HG03432 (cell line): ENCODE measurements around the gene CCDC24.

Experiments
- ATAC-seq: cut with Tn5 transposase; IDR thresholded peaks from one replicate; pipeline ENCODE4 v1.9.1; 2021; ENCODE audit warnings: mild to moderate bottlenecking, moderate library complexity; ENCODE audit not compliant: unreplicated experiment

The CCDC24 gene

DNA sequence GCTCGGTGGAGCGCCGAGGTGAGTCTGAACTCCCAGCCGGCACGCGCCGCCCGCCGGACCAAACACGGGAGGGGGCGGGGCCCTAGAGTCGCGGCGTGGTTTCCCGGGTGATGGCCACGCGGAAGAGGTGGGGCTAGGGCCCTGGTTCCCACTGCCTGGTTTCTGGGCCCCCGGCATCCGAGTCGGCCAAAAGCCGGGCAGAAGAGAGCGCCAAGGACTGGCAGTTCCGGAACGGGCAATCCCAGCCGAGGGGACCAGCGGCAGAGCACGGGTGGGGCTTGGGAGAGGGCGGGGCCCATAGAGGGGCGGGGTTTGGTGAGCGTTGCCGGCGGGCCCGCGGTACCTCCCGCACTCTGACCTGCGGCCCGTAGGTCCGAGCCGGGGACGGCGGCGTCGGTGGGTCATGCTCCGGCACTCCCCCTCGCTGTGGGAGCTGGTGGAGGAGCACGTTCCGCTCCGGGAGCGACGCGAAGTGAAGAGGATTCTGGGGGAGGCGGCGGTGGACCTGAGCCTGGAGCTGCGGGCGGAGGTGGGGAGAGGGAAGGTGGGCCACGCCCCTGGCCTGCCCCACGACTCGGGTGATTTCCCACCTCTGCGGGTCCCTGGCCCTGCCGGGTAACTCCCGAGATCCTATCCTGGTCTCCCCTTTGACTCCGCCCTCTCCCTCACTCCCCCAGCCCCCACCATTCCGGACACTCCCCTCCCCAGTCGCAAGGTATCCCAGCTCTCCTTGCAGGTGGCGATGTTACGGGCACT is at the start of gene CCDC24:
Gene CCDC24, plus strand, starts transcription at position 124 of the 756 bp plus-strand sequence. Its CDS starts 280 bp downstream, at position 404.
- ATAC-seq = peak; percentile 78

DNA sequence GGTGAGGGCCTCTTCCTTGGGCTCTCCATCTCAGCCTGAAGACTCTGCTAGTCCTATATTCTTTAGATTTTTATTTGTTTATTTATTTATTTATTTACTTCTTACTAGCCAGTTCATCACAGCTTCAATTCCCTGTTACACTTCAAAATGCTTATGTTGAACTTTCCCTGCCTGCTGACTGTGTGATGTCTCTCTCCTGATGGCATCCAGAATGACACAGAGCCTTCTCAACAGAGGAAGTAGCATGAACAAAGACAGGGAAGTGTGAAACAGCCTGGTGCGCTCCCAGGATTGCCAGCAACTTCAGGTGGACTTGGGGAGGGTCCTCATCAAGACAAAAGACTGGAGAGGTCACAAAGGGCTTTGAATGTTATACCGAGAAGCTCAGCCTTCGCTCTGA is 49.0 kb upstream of the CCDC24 start:
- ATAC-seq = no peak

DNA sequence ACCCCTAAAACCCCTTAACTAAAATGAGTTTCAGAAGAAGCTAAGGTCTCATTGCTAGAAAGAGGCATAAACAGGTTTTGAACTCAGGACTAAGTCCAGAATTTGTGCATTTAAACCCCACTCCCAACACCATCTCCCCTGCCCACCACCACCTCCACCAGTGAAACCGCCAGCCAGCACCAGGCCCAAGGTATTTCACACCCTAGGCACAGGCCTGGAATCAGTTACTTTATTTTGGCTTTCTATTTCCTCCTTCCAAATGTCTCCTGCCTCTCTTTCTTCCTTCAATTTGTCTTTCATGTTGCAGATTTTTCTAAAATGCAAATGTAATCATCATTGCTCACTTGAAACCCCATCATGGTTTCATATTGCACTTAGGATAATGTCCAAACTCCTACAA is 46.5 kb upstream of the CCDC24 start:
- ATAC-seq = no peak

DNA sequence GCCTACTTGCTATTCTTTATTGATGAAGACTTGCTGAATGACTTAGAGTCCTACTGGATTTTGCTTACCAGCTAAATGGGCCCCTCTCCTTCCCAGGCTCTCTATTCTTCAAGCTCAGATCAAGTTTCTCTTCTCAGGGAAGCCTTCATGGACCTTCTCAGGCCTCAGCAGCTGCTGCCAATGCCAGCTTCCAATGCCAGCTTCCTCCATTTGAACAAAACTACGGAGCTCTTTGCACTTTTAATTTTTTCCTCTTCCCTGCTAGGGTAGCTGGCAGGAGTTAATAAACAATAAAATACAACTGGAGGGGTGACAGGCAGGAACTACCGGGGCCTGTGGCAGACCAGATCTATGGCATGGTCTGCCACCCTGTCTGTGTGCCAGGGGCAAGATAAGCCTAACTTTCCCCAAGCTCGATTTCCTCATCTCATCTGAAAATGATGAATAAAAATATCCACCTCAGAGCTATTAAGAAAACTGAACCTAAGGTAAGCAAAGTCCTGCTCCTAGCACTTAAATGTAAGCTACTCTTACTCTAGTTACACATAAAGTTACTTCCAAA is 45.6 kb upstream of the CCDC24 start:
- ATAC-seq = no peak

DNA sequence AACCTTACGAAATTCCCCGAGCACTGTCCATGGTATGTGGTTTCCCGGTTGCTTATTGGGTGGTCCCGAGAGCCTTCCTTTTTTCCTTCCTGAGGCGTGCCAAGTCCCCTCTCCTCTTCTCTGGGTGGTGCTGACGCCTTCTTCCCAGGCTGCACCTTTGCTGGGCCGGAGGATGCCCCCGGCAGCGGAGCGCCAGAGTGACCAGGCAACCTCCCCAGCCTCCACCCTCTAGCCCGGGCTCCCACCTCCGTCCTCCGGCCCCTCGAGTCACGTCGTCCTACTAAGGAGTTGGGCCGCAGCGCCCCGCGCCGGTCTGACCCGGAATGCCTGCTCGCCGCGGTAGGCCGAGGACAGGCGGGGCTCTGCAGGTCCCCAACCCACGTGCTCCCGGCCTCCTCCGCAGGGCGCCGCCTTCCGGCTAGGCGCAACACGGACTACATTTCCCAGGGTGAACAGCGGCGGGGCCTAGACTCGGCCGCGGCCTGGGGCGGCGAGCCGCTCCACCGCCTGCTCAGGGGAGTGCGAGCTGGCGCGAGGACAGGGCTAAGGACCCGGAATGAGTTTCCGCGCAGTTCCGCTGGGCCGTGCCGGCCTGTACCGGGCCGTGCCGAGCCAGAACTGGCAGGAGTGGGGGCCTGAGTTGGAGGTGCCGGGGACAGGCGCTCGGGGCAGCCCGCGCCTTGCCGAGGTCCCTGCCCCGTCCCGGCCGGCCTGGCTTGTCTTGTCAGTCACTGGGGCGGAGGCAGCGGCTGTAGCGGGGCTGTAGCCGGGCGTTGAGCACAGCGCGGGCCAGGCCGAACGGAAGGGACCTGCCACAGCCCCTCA is 45.0 kb upstream of the CCDC24 start, which contains the start of gene IPO13:
Gene IPO13, plus strand, starts transcription at position 715 of the 825 bp plus-strand sequence. CDS start 651 bp downstream, outside the sequence.
- ATAC-seq = peak; percentile 93

DNA sequence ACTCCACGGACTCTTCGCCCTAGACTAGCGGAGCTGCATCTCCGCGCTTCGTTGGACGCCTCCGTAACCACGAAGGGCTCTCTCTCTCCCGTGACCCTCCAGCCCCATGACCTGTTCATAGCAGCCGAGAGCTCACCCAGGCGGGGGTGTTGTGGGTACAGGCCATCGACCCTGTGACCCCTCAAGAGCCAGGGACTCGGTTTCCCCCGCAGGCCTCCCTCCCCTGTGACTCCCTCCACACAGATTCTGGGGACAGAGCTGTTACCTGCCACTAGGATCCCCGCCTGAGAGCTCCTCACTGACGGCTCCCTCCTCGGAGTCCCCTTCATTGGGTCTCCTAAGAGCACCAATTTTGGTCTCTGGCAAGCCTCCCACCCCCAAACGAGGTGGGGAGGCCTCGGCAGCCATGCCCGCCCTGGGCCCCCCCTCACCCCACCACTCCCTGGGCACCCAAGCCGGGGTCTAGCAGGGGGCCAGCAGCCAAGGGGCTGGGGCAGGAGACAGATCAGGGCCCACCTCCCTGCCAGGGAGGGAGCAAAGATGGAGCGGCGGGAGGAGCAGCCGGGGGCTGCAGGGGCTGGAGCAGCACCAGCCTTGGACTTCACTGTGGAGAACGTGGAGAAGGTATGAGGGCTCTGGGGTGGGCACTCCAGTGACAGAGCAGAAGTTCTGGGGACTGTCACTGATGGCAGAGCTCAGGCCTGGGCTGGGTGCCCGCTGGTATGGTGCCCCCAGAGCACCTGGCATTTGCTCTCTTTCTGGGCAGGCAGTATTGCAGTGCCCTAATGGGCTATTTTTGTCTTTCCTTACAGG is 44.1 kb upstream of the CCDC24 start:
- ATAC-seq = no peak

DNA sequence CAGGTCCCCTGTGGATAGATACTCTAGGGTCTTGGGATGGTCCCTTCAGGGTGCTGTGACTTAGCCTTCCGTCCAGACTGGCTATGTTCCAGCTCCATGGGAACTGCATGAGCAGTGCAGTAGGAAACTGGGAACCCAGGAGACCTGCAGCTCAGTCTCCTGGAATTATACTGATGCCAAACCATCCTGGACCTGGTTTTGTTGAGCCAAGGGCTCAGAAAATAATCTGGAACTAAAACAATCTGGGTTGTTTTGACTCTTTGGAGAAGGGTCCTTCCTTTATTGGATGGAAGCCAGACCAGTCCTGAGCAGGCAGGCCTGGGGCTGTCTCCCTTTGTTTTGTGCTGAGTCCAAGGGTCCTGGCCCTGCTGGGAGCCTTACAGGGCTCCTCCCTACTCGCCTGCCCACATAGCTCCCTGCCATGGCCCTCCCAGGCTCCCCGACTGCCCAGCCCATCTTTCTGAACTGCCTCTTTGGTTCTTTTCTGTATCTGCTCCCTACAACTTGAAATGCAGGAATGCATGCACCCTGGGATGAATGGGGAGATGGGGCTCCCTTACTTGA is 43.4 kb upstream of the CCDC24 start:
- ATAC-seq = no peak

DNA sequence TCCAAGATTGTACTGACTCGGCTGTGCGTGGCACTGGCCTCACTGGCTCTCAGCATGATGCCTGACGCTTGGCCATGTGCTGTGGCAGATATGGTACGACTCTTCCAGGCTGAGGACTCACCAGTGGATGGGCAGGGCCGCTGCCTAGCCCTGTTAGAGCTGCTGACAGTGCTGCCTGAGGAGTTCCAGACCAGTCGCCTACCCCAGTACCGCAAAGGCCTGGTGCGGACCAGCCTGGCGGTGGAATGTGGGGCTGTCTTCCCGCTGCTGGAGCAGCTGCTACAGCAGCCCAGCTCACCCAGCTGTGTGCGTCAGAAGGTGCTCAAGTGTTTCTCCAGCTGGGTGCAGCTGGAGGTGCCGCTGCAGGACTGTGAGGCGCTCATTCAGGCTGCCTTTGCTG is 41.7 kb upstream of the CCDC24 start:
- ATAC-seq = no peak

DNA sequence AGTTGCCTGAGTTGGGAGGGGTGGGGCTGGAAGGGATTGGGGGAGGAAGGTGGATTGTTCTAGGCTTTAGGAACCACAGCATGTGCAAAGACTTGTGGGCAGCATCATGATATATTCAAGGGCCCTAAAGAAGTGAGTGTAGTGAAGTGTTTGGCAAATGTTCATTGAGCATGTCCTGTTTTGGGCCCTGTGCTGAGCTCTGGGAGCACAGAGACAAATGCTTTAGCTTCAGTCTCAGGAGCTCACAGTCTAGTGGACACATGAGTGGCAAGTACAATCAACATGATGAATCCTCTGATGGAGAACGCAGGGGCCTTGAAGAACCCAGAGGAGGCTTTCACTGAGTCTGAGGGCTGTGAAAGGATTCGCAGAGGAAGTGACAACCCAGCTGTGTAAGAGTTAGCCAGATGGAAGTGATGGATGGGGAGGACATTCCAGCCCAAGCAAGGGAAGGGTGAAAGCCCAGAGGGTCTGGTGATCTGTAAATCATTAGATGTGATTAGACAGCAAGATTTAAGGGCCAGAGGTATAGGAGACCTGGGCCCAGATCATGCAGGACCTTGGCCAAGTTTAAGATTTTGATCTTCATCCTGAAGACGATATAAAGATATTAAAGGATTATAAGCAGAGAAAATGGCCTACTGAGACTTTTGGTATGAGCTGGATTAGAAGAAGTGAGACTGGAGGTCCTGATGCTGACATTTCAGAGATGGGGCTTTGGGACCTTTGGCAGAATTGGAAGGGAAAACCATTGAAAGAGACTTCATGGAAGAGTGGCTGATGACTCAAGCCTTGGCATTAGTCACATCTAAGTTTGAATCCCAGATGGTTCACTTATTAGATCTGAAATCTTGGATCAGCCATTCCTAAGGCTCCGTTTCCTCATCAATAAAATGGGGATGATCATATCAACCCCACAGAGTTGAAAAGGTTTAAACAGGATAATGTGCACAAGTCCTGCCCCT is 40.1 kb upstream of the CCDC24 start:
- ATAC-seq = no peak

DNA sequence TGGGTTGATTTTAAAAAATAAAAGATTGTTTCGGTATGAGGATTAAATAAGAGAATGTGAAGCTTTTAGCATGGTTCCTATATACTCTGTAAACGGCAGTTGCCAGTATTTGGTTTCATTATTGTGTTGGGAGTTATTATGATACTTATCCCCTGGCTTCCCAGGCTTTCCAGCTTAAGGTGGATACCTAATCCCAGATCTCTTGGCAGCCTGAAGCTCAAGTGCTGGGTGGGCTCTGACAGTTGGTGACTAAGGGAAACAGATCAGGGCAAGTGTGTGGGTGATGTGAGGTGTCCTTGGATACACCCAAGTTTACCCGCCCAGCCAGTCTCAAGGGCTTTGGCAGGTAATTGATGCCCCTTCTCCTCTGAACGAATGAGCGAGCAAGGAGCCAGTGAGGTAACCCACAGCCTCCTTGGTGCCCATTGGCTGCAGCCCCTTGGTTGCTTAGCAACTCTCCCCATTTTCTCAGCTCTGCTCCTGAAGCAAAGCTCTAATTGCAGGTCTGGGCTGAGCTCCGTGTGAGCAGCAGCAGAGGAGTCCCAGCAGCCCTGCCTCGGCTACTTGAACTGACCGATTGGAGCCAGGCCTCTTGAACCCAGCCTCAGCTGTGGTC is 38.6 kb upstream of the CCDC24 start:
- no peak for ATAC-seq

DNA sequence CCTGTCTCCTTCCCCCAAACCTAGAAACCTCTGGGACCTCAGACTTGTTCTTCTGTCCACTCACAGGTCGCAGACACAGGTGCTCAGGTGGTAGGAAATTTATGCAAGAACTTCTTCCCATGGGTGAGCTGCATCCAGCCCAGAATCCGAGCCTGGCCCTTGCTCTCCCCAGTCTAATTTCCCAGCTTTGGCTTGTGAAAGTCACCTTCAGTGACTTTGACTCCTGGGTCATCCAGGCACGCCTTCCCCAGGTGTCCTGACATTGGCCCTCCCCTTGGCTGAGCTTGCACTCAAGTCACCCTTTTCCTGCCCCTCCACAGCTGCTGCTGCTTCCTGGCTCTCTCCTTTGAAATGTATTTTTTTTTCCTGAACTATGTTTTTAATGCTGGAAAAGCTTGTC is 38.0 kb upstream of the CCDC24 start:
- ATAC-seq = no peak

DNA sequence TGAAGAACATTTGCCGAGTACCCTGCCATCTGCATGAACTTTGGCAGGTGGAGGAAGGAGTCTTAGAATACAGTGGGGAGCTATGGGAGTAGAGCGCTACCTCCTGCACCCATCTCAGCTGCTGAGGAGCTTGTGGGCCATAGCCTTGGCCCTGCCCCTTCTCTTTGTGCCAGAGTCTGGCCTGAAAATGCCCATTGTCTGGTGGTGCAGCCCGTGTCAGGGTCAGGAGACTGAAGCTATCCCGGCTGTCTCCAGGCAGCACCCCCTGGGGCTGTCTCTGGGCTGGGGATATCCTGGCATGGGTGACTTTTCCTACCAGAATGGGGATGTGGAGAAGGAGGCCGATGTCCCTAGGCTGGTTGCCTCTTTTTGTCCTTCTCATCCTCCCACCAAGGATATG is 37.4 kb upstream of the CCDC24 start:
- ATAC-seq = no peak

DNA sequence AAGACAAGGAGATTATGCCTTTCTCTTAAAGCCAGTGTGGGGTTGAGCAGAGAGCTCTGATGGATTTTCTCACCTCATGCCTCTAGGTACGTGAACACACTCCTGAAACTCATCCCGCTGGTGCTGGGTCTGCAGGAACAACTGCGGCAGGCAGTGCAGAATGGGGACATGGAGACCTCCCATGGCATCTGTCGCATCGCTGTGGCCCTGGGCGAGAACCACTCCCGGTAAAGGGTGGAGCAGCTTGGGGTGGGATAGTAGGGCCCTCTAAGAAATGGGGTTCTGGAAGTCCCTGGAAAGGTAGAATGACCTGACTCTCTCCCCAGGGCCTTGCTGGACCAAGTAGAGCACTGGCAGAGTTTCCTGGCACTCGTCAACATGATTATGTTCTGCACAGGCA is 35.2 kb upstream of the CCDC24 start:
- no peak for ATAC-seq

DNA sequence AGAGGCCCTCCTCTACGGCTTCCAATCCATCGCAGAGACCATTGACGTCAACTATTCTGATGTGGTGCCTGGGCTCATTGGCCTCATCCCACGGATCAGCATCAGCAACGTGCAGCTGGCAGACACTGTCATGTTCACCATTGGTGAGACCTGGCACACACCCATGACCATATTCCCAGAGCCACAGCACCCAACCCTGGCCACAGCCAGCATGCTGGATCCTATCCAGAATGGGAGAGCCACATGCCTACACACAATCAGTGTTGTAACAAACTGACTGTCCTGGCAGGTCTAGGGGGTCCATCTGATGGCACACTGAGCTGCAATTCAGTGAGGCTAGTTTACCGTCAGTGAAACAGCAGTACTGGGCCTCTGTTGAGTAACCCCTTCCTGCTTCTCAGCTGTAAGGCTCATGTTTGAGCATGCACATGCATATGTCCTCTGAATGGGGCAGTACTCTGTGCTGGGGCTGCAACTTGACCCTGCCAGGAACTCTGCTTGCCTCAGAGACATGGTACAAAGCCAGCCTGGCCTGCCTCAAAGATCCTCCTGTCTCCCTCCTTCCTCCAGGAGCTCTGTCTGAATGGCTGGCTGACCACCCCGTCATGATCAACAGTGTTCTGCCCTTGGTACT is 33.9 kb upstream of the CCDC24 start:
- ATAC-seq = no peak

DNA sequence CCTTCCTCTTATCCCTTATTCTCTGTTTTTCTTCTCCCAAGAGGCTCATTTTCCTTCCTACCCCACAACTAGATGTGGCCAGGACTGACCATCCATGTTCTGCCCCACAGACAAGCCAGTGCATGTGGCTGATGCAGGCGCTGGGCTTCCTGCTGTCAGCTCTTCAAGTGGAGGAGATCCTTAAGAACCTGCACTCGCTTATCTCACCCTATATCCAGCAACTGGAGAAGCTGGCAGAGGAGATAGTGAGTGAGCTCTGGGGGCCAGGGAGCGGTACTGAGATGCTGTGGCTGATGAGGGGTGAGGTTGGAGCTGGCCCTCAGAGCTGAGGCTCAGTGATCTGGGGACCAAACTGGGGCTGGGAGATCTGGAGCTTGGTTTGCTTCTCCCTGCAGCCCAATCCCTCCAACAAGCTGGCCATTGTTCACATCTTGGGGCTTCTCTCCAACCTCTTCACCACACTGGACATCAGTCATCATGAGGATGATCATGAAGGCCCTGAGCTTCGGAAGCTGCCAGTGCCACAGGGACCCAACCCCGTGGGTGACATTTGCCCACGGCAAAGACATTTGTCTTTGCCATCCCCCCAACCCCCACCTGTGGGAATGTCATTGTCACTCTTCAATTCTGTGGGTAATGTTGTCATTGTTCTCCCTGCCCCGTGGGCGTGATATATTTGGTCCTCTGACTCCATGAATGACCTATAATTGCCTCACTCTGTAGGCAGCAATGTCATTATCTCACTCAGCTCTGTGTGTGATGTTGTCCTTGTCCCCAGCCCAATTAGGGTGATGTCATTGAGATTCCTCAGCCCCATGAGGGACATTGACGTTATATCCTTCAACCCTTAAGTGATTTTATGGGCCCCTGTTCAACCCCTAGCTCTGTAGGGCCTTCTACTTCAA is 32.8 kb upstream of the CCDC24 start:
- no peak for ATAC-seq

DNA sequence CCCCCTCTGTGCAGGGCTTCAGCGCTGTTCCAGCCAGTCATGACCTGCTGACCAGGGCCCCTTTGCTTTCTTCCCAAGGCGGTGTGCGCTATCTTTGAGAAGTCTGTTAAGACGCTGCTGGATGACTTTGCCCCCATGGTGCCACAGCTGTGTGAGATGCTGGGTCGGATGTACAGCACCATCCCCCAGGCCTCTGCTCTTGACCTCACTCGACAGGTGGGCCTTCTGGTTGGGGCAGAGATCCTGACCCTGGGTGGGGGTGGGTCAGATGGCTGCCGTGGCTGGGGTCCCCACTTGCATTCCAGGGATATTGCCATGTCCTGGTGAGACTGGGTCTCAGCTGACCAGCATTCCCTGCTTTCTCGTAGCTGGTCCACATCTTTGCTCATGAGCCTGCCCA is 30.6 kb upstream of the CCDC24 start:
- no peak for ATAC-seq

DNA sequence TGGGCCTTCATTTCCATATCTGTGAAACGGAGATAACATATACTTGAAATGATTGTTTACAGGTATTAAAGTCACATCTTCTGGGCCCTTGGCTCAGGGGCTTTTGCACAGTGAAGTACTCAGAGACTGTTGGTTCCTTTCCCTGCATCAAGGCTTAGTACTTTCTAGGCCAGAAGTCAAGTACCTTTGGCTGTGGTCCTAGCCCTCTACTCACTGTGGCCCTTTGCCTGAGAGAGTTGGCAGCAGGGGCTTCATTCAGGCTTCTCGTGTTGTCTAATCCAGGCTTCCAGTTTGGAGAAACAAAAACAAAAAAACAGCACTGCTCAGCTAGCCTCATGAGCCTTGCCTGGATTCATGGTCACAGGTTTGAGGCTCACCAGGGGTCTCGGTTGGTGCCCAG is 29.7 kb upstream of the CCDC24 start:
- ATAC-seq = no peak

DNA sequence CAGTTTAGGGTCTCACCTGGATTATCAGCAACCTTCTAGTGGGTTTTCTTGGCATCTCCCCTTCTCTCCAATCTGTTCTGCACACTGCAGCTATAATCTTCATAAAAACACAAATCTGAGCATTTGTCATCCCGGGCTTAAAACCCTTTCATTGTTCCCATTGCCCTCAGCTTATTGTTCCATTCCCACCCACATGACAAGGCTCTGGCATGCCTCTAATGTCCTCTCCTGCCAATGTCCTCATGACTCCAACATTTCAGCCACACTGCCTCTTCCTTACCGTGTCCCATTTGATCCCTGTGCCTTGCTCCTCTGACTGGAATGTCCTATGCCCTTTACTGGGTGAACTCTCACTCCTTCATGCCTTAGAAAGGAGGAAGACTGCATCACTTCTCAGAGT is 29.1 kb upstream of the CCDC24 start:
- no peak for ATAC-seq
